HG03442 (cell line): ENCODE data around the gene A3GALT2.

Experiments
- ATAC-seq: cut with Tn5 transposase; IDR thresholded peaks from one replicate; pipeline ENCODE4 v1.9.1; 2021; ENCODE audit warnings: mild to moderate bottlenecking, moderate library complexity; ENCODE audit not compliant: unreplicated experiment

A3GALT2 gene

DNA sequence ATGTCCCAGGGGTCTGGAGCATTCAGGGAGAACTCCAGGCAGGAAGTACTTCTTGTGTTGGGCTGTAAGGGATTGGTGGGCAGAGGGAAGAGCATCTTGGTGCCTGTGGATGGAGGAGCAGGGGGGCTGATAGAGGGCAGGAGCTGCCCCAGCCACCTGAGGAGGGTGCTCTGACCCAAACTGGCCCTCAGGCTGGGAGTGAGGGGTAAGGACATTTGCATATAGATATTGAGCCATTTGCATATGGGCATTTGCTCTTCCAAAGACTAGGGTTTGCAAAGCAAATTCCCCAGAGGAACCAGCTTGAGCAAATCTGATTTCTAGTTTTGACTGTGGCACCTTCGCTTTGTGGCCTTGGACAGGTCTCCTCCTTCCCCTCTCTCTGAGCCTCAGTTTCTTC lies 46.5 kb downstream of the A3GALT2 start:
- no peak for ATAC-seq

DNA sequence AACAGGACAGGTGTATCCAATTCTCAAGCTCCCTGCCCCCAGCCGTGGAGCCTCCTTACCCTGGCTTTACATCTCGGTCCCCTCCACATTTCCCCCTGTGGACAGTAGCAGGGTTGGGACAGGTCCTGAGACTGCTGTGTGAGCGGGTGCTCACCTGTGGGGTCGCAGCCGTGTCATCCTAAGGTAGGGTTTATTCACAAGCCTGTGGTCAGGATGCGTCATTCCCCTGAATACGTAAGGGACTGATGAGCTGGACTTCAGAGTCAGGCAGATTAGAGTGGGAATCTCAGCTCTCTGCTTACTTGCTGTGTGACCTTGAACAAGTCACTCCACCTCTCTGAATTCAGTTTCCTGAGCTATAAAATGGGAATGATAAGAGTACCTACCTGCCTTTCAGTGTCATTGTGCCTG lies 46.9 kb downstream of the A3GALT2 start:
- ATAC-seq, result no peak

DNA sequence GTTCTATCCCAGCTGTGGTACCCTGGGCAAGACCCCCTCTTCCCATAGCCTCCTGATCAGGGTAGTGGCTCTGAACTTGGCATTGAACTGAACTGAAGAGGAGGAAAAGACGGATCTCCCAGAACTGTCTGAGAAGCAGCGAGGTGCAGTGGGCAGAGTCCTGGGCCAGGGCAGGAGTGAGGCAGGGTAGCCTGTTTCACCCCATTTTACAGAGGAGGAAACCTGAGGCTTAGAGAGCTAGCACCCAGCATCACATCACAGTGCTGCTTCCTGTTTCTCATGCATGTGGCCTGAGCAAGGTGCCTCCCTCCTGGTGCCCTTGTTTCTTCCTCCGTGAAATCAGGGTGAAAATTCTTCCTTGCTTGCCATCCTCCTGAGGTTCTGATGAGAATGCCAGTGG lies 47.5 kb downstream of the A3GALT2 start:
- ATAC-seq, result no peak

DNA sequence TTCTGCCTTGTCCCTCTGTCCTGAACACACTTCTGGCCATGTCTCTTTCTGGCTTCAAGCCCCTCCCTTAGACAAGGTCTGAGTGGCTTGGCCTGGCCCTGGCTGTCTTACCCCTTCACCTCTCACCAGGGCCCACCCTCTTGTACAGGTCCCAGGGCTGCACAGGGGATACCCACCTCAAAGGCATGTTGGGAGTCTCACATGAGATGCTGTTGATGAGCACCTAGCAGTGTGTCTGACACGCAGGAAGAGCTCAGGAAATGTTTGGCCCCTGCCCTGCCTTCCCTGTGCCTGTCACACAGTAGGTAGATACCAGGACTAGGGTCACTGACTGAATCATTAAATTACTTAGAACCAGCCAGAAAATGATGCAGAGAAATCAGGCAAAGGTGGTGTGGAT lies 48.0 kb downstream of the A3GALT2 start:
- ATAC-seq, result no peak

DNA sequence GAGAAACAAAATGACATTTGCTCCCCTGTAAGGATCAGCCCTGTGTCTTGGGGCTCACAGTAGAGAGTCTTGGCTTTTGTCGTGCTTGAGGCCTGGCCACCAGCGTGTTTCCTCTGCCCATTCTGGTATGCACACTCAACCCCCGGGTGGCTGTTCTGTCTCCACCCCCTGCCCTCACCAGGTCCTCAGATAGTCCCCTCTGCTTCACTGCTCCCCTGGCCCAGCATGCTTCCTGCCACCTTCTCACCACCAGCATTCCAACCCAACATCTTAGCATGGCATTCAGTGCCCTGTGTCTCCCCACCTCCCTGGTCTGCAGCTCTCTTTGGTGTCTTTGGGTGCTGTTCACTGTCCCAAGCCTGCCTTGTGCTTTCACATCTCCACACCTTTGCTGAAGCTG lies 48.4 kb downstream of the A3GALT2 start:
- no peak for ATAC-seq

DNA sequence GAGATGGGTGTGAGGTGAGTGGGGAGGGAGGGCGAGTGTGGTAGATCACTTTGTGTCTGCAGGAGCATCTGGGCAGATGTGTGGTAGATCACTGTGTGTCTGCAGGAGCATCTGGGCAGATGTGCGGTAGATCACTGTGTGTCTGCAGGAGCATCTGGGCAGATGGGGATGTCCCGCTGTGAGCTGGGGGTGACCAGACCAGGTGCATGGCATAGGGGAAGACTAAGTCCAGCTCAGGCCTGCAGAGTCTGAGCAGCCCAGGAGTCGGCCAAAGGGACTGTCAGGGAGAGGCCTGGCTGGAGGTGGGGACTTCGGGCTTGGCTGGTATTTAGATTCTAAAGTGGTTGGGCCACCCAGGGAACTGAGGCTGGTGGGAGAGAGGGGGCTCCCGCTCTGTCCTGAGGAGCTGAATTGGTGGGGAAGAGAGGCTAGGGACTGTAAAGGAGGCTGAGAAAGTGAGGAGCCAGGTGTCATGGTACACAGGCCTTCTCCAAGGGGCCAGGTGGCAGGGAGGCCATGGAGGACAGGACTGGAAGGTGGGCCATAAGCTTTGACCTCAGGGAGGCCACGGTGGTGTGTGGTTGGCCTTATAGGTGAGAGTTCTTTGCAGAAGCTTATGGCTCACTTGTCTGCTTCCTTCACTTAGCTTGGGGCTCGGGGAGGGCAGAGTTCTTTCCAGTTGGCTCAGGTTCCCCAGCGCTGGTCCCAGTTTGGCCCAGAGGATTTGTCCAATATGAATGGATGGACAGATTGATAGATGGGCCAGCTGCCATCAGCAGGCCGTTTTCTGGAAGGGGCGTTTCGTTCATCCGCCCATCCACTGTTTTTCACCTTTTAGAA lies 49.0 kb downstream of the A3GALT2 start:
- no peak for ATAC-seq

DNA sequence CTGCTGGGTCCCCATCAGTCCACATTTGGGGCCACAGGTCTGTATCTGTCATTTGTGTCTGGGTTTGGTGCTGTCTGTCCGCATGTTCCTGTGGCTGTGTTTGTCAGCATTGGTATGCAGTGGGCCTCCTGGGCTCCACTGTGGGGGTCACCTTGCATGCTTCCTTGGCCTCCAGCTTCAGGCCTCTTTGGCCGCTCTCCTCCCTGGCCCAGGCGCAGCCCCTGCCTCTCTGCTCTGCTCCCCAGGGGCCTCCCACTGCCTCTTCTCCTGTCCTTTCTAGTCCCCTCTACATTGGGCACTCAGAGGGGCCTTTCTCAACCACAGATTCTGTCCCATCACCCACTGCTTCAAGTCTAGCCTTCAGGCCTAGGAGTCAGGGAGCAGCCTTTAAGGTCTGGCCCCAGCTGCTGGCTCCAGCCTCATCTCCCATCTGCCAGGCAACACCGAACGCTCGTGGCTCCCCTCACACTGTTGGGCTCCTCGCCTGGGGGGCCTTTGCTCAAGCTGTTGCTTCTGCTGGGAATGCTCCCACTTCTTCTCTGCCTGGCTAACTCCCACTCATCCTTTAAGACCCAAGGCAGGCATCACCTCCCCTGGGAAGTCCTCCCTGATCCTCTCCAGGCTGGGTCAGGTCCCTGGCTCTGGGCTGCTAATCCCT lies 50.0 kb downstream of the A3GALT2 start:
- ATAC-seq, result no peak

DNA sequence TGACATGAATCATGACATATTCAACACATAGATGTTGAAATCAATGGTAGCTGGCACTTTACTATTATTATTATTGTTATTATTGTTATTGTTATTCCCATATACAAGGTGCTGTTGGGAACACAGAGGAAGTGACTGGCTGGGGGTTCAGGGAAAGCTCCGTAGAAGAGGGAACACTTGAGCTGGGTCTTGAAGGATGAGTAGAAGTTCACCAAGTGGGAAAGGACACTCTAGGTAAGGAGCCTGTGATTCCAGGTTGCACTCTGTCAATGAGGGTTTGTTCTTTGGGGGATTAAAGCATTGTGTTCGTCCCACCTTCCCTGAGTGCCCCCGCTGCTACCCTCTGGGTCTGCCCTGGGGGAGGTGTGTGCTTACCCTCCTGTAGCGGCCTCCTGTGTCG lies 50.5 kb downstream of the A3GALT2 start:
- no peak for ATAC-seq

DNA sequence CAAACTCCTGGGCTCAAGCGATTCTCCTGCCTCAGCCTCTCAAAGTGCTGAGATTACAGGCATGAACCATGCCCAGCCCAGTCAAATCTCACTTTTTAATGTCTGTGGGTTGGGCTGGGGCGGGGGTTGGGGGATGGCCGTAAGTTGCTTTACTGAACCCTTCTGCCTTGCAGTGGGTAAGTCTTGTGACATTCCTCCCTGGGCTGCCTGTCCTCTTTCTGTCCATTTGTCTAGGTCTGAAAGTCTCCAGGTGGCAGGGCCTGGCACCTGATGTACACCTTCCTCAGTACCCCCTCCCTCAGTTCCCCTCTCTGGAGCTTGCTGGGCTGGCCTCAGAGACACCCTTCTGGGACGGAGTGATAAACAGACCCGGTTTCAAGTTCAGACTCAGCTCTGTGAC lies 51.3 kb downstream of the A3GALT2 start:
- no peak for ATAC-seq

DNA sequence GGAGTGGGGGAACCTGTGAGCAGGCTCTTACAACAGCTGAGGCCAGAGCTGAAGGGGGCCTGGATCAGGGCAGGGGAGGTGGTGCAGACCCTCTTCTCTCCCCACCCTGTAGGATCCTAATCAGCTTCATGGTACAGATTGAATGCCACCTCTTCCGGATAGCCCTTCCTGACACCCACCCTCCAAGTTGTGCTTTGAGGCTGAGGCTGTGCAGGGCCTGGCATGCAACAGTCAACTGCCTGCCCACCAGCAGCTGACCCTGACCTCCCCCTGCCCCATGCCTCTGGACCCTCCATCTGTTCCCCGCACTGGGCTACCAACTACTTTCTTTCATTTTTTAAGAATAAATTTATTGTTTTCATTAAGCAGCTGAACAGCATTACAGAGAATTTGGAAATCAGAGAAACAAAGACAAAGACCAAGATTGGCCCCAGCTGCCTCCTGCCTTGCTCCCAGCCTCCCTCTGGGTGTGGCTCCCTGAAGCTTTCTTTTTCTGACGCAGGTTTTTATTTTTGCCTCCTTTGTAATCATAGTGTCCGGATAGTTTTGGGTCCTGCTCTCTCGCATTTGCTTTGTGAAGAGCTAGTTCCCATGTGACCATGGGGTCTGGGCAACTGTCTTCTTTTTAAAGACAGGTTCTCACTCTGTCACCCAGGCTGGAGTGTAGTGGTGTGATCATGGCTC lies 51.8 kb downstream of the A3GALT2 start:
- ATAC-seq, result no peak

DNA sequence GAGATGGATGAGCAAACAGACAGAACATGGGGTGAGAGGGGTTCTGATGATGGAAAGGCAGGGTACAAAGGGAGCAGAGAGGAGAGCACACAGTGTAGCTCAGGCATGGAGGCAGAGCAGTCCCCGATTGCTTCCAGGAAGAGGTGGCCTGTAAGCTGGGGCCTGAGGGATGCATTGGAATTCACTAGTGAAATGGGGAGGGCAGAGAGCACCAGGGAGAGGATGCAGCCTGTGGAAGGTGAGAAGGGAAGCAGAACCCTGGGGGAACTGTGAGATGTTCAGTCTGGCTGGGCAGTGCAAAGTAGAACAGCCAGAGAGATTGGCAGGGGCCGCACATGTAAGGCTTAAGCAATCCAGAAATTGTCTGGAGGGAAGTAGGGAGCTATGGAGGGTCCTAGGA lies 52.4 kb downstream of the A3GALT2 start:
- no peak for ATAC-seq

DNA sequence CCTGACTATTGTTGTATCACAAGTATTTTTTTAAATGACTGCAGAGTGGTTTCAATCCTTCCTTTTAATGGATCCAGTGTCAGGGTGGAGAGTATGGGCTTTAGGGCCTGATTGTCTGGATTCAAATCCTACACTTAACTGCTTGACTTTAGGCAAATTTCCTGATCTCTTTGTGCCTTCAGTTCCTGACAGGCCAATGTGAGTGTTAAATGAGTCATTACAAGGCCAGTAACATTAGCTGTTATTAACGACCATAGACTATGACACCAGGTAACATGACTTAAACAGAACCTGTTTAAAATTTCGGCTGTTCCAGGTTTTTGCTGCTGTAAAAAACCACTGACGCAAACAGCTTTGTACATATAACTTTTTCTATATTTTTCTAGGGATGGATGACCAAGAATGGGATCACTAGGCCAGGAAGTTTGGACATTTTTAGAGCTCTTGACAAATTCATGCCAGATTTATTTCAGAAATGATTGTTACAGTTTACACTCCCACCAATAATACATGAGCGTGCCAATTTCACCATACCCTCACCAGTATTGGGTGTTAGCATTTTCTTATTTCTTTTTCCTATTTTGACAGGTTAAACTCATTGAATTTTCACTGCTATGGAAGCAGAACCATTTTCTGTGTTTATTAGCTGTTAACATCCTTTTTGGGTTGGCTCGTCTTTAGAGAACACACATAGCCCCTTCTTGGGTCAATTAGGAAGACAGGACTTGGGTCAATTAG lies 53.3 kb downstream of the A3GALT2 start:
- ATAC-seq, result no peak

DNA sequence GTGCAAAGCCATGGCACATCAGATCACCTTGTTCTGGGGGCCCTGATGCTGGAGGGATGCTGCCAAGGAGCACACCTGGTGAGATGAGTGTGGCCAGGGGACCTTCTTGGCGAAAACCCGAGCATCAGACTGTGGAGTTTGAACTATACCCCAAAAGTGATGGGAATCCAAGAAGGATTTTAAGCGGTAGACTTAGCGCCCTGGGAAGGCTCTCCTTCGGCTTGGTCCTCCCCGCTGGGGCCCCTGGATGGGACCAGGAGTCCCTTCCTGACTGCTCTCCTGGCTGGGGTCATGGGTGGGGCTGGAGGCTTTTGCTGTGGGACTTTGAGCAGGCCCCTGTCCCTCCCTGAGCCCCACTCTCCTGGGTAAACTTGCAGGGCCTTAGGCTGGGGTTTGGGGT lies 54.1 kb downstream of the A3GALT2 start:
- ATAC-seq, result no peak

DNA sequence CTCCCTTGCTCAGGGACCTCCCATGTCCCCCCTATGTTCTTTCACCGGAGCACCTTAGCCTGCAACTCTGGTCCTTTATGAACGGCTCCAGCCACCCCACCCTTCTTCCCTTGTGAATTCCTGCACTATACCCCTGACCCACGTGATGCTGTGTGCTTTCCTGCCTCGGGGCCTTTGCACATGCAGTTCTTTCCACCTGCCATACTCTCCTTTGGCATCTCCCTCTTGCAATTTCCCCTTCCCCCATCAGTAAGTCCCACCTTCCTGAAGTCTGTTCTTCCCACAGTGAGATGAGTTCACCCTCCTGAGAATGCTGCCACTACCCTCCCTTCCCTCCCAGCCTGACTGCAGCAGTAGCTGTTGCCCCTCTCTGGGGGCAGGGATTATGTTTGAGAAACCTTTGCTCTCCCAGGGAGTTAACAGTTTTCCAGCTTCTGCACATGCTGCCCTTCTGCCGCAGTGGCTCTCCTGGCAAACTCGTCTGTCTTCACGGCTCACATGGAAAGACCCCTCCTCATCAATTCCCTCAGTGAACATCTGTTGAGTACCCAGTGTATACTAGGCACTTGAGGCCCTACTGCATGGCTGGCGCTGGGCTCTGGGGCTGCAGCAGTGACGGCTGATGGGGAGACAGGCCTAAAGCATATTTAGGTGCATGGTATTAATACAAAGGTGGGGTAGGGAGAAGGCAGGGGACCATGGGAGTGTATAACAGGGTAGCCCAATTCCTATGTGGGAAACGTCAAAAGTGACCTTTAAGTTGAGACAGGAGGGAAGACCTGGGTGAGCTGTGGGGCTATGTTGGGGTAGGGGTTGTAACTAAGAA lies 54.9 kb downstream of the A3GALT2 start:
- no peak for ATAC-seq

DNA sequence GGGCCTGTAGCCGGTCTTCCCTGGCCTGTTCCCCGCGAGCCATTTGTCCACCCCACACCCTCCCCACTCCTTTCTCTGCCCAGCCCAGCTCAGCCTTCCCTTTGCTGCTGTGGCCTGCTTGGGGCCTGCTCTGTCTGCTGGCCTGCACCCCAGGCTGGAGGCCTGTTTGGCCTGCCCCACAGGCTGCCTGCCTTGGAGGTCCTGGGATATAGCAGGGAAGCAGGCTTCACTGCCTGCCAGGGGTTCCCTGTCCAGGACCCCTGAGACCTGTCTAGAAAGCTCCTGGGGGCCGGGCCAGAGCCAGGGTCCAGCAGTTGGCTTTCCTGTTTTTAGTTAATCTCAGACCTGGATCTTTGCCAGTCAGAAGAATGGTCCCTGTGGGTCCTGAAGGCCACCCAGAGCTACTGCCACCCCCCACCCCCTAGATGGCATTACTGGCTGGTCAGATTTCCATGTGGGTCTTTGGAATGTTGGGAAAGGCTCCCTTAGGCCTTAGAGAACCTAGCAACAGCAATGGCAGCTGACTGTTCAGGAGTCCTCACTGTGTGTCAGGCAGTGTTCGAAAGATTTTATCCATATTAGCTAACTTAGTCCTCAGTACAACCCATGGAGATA lies 56.9 kb downstream of the A3GALT2 start:
- ATAC-seq, result no peak

DNA sequence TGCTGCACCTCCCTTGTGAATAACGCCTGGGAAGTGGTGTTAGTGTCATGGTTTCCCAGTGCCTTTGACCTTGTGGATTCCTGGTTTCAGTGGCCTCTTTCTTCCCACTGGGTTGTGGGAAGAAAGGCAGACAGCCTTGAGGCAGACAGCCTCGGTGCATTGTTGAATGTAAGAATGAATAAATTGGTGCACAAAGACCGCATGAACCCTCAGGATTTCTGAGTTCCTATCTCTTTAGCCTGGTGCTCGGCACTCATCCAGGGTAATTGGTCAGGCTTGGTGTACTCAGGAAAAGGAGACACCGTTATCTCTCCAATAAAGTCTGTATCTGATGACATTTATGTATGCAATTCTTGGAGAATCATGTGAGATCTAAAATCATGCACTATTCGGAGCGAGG lies 59.6 kb downstream of the A3GALT2 start:
- no peak for ATAC-seq

DNA sequence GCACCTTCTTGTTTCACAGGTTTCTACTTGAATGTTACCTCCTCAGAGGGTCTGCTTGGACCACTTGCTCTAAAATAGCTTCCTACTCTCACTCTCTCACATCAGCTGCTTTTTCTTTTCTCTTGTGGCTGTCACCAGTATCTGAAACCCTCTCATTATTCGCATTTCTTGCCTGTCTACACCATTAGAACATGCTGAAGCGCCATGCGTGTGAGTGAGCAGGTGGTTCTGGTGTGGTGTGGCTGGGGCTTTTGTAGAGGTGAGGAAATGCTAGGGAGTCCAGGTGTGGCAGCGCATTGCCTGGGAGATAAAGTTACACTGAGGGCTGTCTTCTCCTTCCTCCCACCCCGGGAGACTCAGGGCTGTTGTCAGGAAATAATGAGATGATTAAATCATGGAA lies 60.5 kb downstream of the A3GALT2 start:
- ATAC-seq, result no peak

DNA sequence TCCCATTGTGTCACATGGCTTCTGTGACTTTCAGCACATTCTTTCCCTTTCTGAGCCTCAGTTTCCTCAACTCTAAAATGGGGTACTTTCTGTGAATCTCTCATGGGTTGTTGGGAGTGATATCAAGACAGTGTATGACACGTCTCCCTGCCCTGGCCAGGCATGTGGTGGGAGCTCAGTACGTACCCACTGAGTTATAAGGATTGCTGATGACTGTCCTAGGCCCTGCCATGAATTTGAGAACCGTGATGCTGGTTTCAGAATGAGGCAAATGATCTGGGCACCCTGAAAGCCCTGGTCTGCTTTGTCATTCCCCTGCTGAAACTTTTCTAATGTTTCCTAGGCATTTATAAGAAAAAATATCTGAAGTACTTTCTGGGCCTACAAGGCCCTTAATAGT lies 61.0 kb downstream of the A3GALT2 start:
- ATAC-seq, result no peak

DNA sequence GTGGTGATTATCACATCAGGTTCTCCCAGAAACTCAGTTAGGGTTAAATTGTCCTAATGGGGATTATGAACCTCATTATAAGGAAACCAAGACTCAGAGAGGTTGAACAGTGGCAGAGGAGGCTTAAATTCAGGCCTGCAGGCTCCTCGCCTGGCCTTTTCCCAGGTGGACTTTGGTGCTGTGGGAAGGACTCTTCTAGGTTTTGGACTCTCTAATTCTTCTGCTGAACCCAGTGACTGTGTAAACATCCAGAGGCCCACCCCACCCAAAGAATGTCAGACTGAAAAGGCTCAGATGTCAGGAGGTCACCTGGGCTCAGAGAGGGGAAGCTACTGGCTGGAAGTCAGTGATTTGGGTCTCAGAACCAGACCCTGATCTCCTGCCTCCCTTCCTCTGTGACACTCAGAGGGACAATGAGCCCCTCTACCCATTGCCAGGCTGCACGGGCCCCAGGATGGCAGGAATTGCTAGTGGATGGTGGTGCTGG lies 62.1 kb downstream of the A3GALT2 start:
- no peak for ATAC-seq
